Liver (tissue), 3 donors: ENCODE results near the gene ANO7.

Experiments used
- ATF3 ChIP-seq: IDR thresholded peaks from 2 replicates; pipeline ENCODE4 v1.6.1; 2016; ENCODE audit warnings: antibody characterized with exemption
- CTCF ChIP-seq: fragments of 150-350 bp; IDR thresholded peaks from 2 replicates; pipeline ENCODE4 v1.5.1; 2017; ENCODE audit warnings: improper control_type of control experiment, low read depth, low read length; ENCODE audit not compliant: missing input control
- MAX ChIP-seq: IDR thresholded peaks from 2 replicates; pipeline ENCODE4 v1.6.1; 2016; ENCODE audit warnings: antibody characterized with exemption
- NR2F2 ChIP-seq: IDR thresholded peaks from 2 replicates; pipeline ENCODE4 v1.6.1; 2016; ENCODE audit warnings: antibody characterized with exemption
- RAD21 ChIP-seq, 2 donors: IDR thresholded peaks; 2 replicates each; pipeline ENCODE4 v1.6.1; 2016; ENCODE audit warnings: antibody characterized with exemption in 2 of 2, mild to moderate bottlenecking in 2 of 2
- REST ChIP-seq: IDR thresholded peaks from 2 replicates; pipeline ENCODE4 v1.6.1; 2016; ENCODE audit warnings: antibody characterized with exemption, mild to moderate bottlenecking
- ZBTB33 ChIP-seq: IDR thresholded peaks from 2 replicates; pipeline ENCODE4 v1.6.1; 2016; ENCODE audit warnings: antibody characterized with exemption
- donor health status: healthy.
- donor health status: healthy.

GRCh38 chr2:241189856-241190201 lies 1.4 kb downstream of the ANO7 start:
- TF ChIP-seq CTCF (no peak), ZBTB33 (no peak), RAD21 (IDR thresholded peaks at IDR 0.05) (no peak), REST (no peak), ATF3 (no peak), MAX (no peak), NR2F2 (no peak)
